ENCODE data around the gene ZNF711.
"Not testable (repeated sequence)": the region's sequence is repeated elsewhere in the genome, so short reads cannot be mapped to it uniquely, and the experiment has no call there.

The ZNF711 gene

DNA sequence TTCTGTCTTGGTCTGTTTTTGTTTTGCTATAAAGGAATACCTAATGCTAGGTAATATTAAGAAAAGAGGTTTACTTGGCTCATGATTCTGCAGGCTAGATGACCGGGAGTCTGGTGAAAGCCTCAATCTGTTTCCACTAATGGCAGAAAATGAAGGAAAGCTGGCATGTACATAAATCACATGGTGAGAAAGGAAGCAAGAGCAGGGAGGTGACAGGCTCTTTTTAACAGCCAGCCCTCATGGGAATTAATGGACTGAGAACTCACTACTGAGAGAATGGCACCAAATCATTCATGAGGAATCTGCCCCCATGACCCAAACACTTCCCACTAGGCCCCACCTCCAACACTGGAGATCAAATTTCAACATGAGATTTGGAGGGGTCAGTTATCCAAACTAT lies 27.8 kb upstream of the ZNF711 start:
- Histone ChIP-seq H3K4me3 (ENCODE audit: severe bottlenecking) (no peak overlapping the region), H3K27me3 (ENCODE audit: insufficient read depth, poor library complexity, severe bottlenecking) (no peaks in the 10 kb centered on the region), H3K4me1 (ENCODE audit: insufficient read depth, poor library complexity, severe bottlenecking) (no peaks in the 10 kb centered on the region), H3K27ac (ENCODE audit: poor library complexity, severe bottlenecking) (no peak overlapping the region), H3K36me3 (ENCODE audit: low read depth) (no peaks in the 10 kb centered on the region), H3K9me3 (ENCODE audit: severe bottlenecking) (no peaks in the 10 kb centered on the region)
- ATAC-seq (ENCODE audit: low read depth) (no peak), DNase-seq (ENCODE audit: low spot score) (no peak)
- no peak for TF ChIP-seq CTCF (IDR thresholded peaks at IDR 0.05; ENCODE audit: poor library complexity, severe bottlenecking)

GRCh38 chrX:85221361-85221760 lies 22.4 kb upstream of the ZNF711 start:
- Histone ChIP-seq H3K36me3 (ENCODE audit: low read depth) (no peaks in the 10 kb centered on the region), H3K27me3 (ENCODE audit: insufficient read depth, poor library complexity, severe bottlenecking) (no peaks in the 10 kb centered on the region), H3K4me1 (ENCODE audit: insufficient read depth, poor library complexity, severe bottlenecking) (no peaks in the 10 kb centered on the region), H3K9me3 (ENCODE audit: severe bottlenecking) (no peaks in the 10 kb centered on the region), H3K27ac (ENCODE audit: poor library complexity, severe bottlenecking) (no peak overlapping the region), H3K4me3 (ENCODE audit: severe bottlenecking) (no peak overlapping the region)
- no peak for TF ChIP-seq CTCF (IDR thresholded peaks at IDR 0.05; ENCODE audit: poor library complexity, severe bottlenecking)
- ATAC-seq (ENCODE audit: low read depth) (no peak), DNase-seq (ENCODE audit: low spot score) (no peak)

DNA sequence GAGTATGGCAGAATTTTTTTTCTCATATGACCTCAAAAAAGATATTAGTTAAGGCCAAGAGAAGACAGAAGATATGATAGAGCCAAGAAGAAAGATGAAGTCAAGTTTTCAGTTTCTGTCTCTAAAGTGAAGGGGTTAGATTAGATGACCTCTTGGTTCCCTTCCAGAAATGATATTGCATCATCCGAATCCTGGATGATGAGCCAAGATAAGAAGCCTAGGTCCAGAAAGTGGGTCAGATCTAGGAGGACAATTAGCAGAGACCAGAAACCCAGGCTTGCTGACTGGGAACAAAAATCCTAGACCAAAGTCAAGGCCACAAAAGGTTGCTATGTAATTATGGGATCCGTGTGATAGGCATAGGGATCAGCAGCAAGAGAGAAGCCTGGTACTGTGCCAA lies 20.4 kb upstream of the ZNF711 start:
- DNase-seq (ENCODE audit: low spot score): no peak
- no peak for ATAC-seq (ENCODE audit: low read depth)
- no peak overlapping the region for H3K27ac ChIP-seq (ENCODE audit: poor library complexity, severe bottlenecking)

DNA sequence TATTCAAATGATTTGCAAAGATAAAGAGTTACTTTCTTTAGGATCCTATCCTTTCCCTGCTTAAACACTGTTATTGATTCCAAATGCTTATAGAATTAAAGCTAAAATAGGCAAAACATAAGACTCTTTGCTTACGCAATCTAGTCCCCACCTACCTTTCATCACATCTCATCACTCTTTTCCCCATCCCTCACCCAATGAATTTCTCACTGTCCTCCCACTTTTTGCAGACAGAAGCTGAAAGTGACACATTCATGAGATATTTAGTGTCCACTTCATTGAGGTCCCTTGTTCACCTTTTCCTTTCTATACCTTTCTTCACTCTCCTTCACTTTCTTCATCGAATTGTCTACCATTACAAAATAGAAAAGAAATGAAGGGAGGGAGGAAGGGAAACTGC lies 636 bp upstream of the ZNF711 start:
- DNase-seq (ENCODE audit: low spot score) (no peak), ATAC-seq (ENCODE audit: low read depth) (no peak)
- Histone ChIP-seq H3K9me3 (ENCODE audit: severe bottlenecking) (no peaks in the 10 kb centered on the region), H3K27ac (ENCODE audit: poor library complexity, severe bottlenecking) (no peak overlapping the region), H3K36me3 (ENCODE audit: low read depth) (no peaks in the 10 kb centered on the region), H3K4me1 (ENCODE audit: insufficient read depth, poor library complexity, severe bottlenecking) (no peaks in the 10 kb centered on the region), H3K27me3 (ENCODE audit: insufficient read depth, poor library complexity, severe bottlenecking) (peaks cover 18% of the 10 kb centered on the region), H3K4me3 (ENCODE audit: severe bottlenecking) (no peak overlapping the region)
- TF ChIP-seq CTCF (IDR thresholded peaks at IDR 0.05; ENCODE audit: poor library complexity, severe bottlenecking): no peak

More for the DNA sequence above, 20.4 kb upstream of the ZNF711 start:
- Histone ChIP-seq H3K9me3 (ENCODE audit: severe bottlenecking) (no peaks in the 10 kb centered on the region), H3K27me3 (ENCODE audit: insufficient read depth, poor library complexity, severe bottlenecking) (no peaks in the 10 kb centered on the region), H3K36me3 (ENCODE audit: low read depth) (no peaks in the 10 kb centered on the region), H3K4me1 (ENCODE audit: insufficient read depth, poor library complexity, severe bottlenecking) (no peaks in the 10 kb centered on the region), H3K4me3 (ENCODE audit: severe bottlenecking) (no peak overlapping the region)
- no peak for TF ChIP-seq CTCF (IDR thresholded peaks at IDR 0.05; ENCODE audit: poor library complexity, severe bottlenecking)

GRCh38 chrX:85244450-85245211 lies 840 bp downstream of the ZNF711 start:
- ATAC-seq (ENCODE audit: low read depth): no peak
- H3K9me3 ChIP-seq (ENCODE audit: severe bottlenecking): no peaks in the 10 kb centered on the region
- no peaks in the 10 kb centered on the region for H3K4me1 ChIP-seq (ENCODE audit: insufficient read depth, poor library complexity, severe bottlenecking)
- TF ChIP-seq CTCF (IDR thresholded peaks at IDR 0.05; ENCODE audit: poor library complexity, severe bottlenecking): no peak
- DNase-seq (ENCODE audit: low spot score): no peak
- no peaks in the 10 kb centered on the region for H3K36me3 ChIP-seq (ENCODE audit: low read depth)
- H3K27ac ChIP-seq (ENCODE audit: poor library complexity, severe bottlenecking): no peak overlapping the region
- peak overlapping the region; percentile 28 for H3K4me3 ChIP-seq (ENCODE audit: severe bottlenecking)
- H3K27me3 ChIP-seq (ENCODE audit: insufficient read depth, poor library complexity, severe bottlenecking): peaks cover 18% of the 10 kb centered on the region

DNA sequence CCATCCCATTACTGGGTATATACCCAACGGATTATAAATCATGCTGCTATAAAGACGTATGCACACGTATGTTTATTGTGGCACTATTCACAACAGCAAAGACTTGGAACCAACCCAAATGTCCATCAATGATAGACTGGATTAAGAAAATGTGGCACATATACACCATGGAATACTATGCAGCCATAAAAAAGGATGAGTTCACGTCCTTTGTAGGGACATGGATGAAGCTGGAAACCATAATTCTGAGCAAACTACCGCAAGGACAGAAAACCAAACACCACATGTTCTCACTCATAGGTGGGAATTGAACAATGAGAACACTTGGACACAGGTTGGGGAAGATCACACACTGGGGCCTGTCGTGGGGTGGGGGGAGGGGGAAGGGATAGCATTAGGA lies 41.5 kb downstream of the ZNF711 start:
- not testable (repeated sequence) for ATAC-seq (ENCODE audit: low read depth); H3K4me1 ChIP-seq (ENCODE audit: insufficient read depth, poor library complexity, severe bottlenecking); DNase-seq (ENCODE audit: low spot score); H3K36me3 ChIP-seq (ENCODE audit: low read depth); H3K27me3 ChIP-seq (ENCODE audit: insufficient read depth, poor library complexity, severe bottlenecking); H3K27ac ChIP-seq (ENCODE audit: poor library complexity, severe bottlenecking); H3K4me3 ChIP-seq (ENCODE audit: severe bottlenecking); H3K9me3 ChIP-seq (ENCODE audit: severe bottlenecking)
